HG03039 (cell line): ENCODE data around the gene TREM2.
"Not testable (repeated sequence)": the region's sequence is repeated elsewhere in the genome, so short reads cannot be mapped to it uniquely, and the experiment has no call there.

Source experiments
- ATAC-seq: cut with Tn5 transposase; IDR thresholded peaks from one replicate; pipeline ENCODE4 v1.9.1; 2021; ENCODE audit warnings: mild to moderate bottlenecking, moderate library complexity; ENCODE audit not compliant: unreplicated experiment

TREM2 gene

GRCh38 chr6:41156001-41156400, 6.9 kb downstream of the TREM2 start:
- no peak for ATAC-seq

- ATAC-seq: no peak
These were observed 7.6 kb downstream of the TREM2 start for GRCh38 chr6:41155132-41155805.

- no peak for ATAC-seq
These were observed 8.8 kb downstream of the TREM2 start, which contains the start of gene TREML1 for GRCh38 chr6:41153992-41154625. TREML1 (minus strand) TSS chr6:41154347; CDS start chr6:41154288, 59 bp downstream.

- no peak for ATAC-seq
These were observed 9.5 kb downstream of the TREM2 start for GRCh38 chr6:41153451-41153850.

GRCh38 chr6:41150671-41151070, 12.2 kb downstream of the TREM2 start:
- no peak for ATAC-seq

- no peak for ATAC-seq
These were observed 15.0 kb downstream of the TREM2 start for GRCh38 chr6:41147917-41148316.

DNA sequence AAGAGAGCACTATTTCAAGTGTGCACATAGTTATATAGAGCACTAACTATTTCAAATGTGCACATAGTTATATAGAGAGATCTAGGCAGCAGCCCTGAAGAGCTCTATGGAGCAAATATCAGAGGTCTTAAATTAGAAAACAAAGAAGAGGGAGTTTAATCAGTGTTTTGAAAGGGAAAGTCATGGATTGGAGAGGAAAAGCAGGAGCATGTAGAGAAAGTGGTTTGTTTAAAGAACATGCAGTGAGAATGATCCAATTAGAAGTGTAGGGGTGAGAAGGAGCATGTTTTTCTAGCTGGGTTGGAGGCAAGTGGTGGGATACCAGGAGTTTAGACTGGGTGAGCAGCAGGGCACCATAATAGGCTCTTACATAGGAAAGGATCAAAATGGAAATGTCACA, 26.0 kb downstream of the TREM2 start:
- no peak for ATAC-seq

DNA sequence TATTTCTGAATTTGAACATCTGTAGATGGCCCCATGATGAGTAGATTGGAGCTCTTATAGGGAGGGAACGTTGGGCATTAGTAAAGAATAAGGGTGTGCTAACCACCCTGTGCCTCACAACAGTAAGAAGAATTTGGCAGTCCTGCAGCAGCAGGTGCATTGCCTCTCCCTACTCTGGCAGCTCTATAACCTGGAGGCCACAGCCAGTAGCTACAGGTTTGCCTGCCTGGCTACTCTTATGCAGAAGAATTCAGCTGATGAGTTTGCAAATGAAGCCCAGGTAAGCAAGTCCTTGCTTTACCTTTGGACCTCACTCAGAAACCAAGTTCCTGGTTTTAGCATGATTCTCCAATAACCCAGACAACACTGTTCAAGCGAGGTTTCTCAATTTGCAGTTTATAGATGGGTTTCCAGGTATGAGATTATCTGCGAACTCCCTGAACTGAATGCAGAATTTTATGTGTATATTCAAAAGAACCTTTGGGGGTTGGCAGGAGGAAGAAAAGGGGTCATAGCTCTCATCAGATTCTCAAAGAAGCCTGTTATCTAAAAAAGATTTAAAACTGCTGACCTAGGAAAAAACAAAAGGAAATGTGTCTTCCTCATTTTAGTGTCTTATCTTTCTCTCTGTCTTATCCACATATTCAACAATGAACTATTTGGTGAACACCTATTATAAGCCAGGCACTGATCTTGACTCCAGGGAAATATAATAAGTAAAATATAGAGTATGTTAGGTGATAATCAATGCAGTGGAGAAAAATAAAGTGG, 27.7 kb downstream of the TREM2 start:
- ATAC-seq: no peak

GRCh38 chr6:41132254-41132653, 30.7 kb downstream of the TREM2 start:
- no peak for ATAC-seq

- ATAC-seq: no peak
These were observed 37.6 kb downstream of the TREM2 start for GRCh38 chr6:41125282-41125681.

DNA sequence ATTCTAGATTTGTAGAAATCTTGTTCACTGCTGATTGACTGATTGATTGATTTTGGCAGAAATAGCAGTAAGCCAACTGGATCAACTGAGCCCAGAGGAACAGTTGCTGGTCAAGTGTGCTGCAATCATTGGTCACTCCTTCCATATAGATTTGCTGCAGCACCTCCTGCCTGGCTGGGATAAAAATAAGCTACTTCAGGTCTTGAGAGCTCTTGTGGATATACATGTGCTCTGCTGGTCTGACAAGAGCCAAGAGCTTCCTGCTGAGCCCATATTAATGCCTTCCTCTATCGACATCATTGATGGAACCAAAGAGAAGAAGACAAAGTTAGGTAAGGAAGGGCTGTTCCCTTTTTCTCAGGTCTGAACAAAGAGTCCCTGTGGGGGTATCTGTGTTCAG, 40.0 kb downstream of the TREM2 start:
- no peak for ATAC-seq

GRCh38 chr6:41122373-41122772, 40.5 kb downstream of the TREM2 start:
- ATAC-seq: no peak

DNA sequence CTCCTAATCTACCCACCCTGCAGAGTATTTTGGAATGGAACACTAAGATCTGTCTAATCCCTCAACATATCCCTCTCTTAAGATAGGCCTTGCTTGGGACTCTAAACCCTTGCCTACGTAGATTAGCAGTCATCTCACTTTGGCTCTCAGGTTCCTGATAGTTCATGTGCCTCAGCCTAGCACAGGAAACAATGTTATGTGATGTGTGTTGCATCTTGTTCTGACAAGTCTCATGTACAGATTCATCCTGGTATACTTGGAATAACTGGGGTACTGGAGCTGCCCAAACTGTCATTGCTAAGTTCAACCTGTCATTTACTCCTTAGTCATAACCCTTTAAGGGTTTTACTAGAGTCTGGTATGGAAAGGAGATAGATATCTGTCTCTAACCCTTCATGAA, 42.9 kb downstream of the TREM2 start:
- ATAC-seq: no peak

DNA sequence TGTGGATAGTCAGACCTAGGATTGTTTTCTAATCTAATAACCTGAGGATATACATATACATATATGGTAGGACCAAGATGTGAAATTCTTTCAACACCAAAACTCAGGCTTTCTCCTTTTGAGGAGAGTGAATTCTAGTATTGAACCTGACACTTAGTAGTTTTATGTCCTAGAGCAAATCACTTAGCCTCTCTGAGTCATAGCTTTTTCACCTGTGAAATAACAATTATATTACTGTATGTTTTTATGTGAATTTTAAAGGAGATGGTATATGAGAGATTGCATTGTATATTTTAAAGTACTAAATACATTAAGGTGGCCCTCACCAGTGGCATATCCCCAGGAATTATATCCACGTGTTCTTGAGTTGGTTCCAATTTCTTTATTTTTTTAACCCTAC, 43.4 kb downstream of the TREM2 start:
- ATAC-seq: no peak

DNA sequence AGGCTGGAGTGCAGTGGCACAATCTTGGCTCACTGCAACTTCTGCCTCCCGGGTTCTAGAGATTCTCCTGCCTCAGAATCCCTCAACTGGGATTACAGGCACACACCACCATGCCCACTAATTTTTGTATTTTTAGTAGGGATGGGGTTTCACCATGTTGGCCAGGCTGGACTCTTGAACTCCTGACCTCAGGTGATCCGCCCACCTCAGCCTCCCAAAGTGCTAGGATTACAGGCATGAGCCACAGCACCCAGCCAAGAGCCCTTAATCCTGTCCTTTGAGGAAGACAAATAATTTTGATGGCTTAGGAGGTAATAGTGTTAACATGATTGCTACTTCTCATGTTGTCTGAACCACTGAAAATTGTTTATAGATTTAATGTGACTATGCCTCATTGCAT, 47.9 kb downstream of the TREM2 start:
- ATAC-seq: not testable (repeated sequence)

GRCh38 chr6:41111017-41111416, 51.9 kb downstream of the TREM2 start:
- ATAC-seq: no peak
